ENCODE results near the gene KRTAP9-8. TPM values are rescaled to one million over a fixed set of nuclear protein-coding genes. Genes with fewer than 3 reads are reported as not detected.

KRTAP9-8 gene
- total and polyA plus RNA-seq, 2 of the 4 experiments (the other 2 are of a cell fraction): not detected

- Histone ChIP-seq H2AFZ (replicated peaks; ENCODE audit: low read length, poor library complexity) (no peak overlapping the region), H4K5ac (ENCODE audit: low read depth, low read length) (no peak overlapping the region), H4K91ac (ENCODE audit: insufficient read depth, low read depth, low read length) (0 out of 2 replicates have a peak overlapping the region, but pooled peaks have one; percentile 7), H4K20me1 (ENCODE audit: insufficient read depth, low read length) (no peaks in the 10 kb centered on the region), H3K27me3 (ENCODE audit: control insufficient read depth, insufficient read depth, low read length) (peaks cover 9% of the 10 kb centered on the region), H4K8ac (ENCODE audit: low read depth in 2 of 2, low read length in 2 of 2) (no peak overlapping the region), H3K14ac (replicated peaks; ENCODE audit: low read depth, low read length) (no peak overlapping the region), H3K4me3 (ENCODE audit: insufficient read depth, low read depth, low read length) (no peak overlapping the region), H3K9me3 (ENCODE audit: control insufficient read depth, insufficient read depth, low read length) (no peaks in the 10 kb centered on the region), H3K36me3 (ENCODE audit: control insufficient read depth, insufficient read depth, low read length) (no peaks in the 10 kb centered on the region), H3K27ac (ENCODE audit: insufficient read depth, low read length) (no peak overlapping the region), H2BK20ac (ENCODE audit: low read depth, low read length) (no peak overlapping the region; the same call in 1 of the 2 replicates), H3K18ac (ENCODE audit: low read depth, low read length) (no peak overlapping the region), H3K9me1 (ENCODE audit: insufficient read depth, low read length) (no peaks in the 10 kb centered on the region), H3K4me2 (ENCODE audit: low read depth, low read length) (no peak overlapping the region), H2BK120ac (ENCODE audit: low read depth, low read length) (no peak overlapping the region), H3K4ac (ENCODE audit: low read depth, low read length) (no peak overlapping the region), H2BK5ac (ENCODE audit: low read depth, low read length, poor library complexity, severe bottlenecking) (no peak overlapping the region), H2AK9ac (replicated peaks; ENCODE audit: low read depth, low read length, poor library complexity) (peak overlapping the region; percentile 37), H3K9ac (ENCODE audit: low read depth, low read length) (no peak overlapping the region), H3K23ac (ENCODE audit: low read depth, low read length) (no peak overlapping the region), H2AK5ac (ENCODE audit: low read depth, low read length) (no peak overlapping the region), H2BK15ac (ENCODE audit: low read depth, low read length) (peak overlapping the region; percentile 2; the same call in 1 of the 3 replicates), H3K56ac (ENCODE audit: extremely low read depth, insufficient read depth, low read length) (no peak overlapping the region), H3K79me1 (ENCODE audit: low read depth in 1 of 2, low read length in 2 of 2) (no peaks in the 10 kb centered on the region), H3K4me1 (ENCODE audit: control insufficient read depth, insufficient read depth, low read length) (no peaks in the 10 kb centered on the region)
- DNase-seq (no peak), ATAC-seq (ENCODE audit: low read depth) (no peak)
- BruUV-seq (replicated peaks): no TSS peak
- ChIA-PET CTCF (interaction anchor here (0.7 kb wide), 1 partner anchor 11 kb away, joined by 3 read pairs; no protein-coding TSS in a partner anchor), POLR2A (ENCODE audit: unreplicated experiment) (no interaction called here)
- intact Hi-C loops (cut with micrococcal nuclease) (loop anchor here (2.0 kb wide), 1 partner anchor 14 kb away; no protein-coding TSS in a partner anchor), in situ Hi-C loops (cut with MboI; ENCODE audit: low sequenced_read_pairs) (no loop called here), dilution Hi-C loops (cut with HindIII; ENCODE audit: low sequenced_read_pairs, unreplicated experiment) (no loop called here)
- TF ChIP-seq FOS (IDR thresholded peaks at IDR 0.05; ENCODE audit: low read depth, low read length) (no peak), MAZ (IDR thresholded peaks at IDR 0.05; ENCODE audit: borderline replicate concordance, low read depth, low read length) (no peak), POLR2A (IDR thresholded peaks at IDR 0.05; ENCODE audit: low read depth, low read length) (no peak), RCOR1 (IDR thresholded peaks at IDR 0.05; ENCODE audit: insufficient replicate concordance, low read length) (no peak), USF2 (IDR thresholded peaks at IDR 0.05; ENCODE audit: low read depth, low read length) (no peak), NFE2L2 (IDR thresholded peaks at IDR 0.05; ENCODE audit: low read depth, low read length) (no peak), RAD21 (IDR thresholded peaks at IDR 0.05; ENCODE audit: low read length) (no peak), MAFK (IDR thresholded peaks at IDR 0.05; ENCODE audit: low read depth, low read length) (no peak), SMC3 (IDR thresholded peaks at IDR 0.05; ENCODE audit: low read depth, low read length) (no peak), CHD1 (IDR thresholded peaks at IDR 0.05; ENCODE audit: low read depth, low read length) (no peak), BHLHE40 (IDR thresholded peaks at IDR 0.05; ENCODE audit: low read depth, low read length) (no peak)
- WGBS, 2 experiments (ENCODE audit: extremely low coverage in 2 of 2, insufficient read length in 1 of 2): no CpG with 5 or more reads among the region's 3 CpGs
Measured at GRCh38 chr17:41264599-41264998, 26.8 kb downstream of the KRTAP9-8 start.
